Kasumi-1 (cell line): Measurements from ENCODE around the gene MYRF.

Experiments
- DNase-seq, 2 experiments: peaks; one replicate each; lab custom pipeline; 2025; lab: John Stamatoyannopoulos, UW

Gene MYRF

GRCh38 chr11:61776561-61777075 is 24.2 kb downstream of the MYRF start:
- DNase-seq, result peak; percentile 51 to 58

- DNase-seq, result no peak
Observed at GRCh38 chr11:61777234-61778090, 25.0 kb downstream of the MYRF start.

- DNase-seq, result no peak
Observed at GRCh38 chr11:61778357-61778886, 26.0 kb downstream of the MYRF start.

GRCh38 chr11:61778920-61779650 is 26.6 kb downstream of the MYRF start:
- no peak for DNase-seq

DNA sequence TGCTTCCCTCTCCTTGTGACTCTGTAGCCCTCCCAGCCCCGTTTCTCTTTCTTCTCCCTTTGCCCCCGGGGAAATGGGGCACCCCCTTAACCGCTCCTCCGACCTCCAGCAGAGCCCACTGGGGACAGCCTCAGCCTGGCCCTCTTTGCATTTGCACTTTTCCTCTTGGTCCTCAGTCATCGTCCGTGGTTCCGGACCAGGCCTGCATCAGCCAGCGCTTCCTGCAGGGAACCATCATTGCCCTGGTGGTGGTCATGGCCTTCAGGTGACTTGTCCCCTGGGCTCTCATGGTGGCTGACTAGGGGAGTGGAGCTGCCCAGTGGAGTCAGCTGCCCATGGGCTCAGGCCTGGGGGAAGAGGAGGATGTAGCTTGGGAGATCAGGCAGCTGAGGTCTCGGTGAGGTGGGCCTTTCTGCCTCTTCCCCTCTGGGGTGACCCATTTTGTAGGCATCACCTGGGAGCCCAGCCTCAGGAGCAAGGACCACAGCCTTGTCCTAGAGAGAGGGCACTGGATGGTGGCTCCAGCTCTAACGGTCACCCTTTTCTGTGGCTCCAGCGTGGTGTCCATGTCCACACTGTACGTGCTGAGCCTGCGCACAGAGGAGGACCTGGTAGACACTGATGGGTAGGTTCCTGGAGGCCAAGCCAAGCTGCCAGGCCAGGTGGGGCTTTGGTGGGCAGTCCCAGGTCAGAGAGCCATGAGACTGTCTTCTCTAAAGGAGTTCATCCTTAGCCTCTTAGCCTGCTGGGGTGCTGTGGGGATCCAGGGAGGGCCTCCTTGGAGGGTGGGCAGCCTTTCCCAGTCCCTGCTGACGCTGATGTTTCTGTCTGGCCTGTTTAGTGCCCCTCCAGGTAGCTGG is 27.5 kb downstream of the MYRF start:
- no peak for DNase-seq

DNA sequence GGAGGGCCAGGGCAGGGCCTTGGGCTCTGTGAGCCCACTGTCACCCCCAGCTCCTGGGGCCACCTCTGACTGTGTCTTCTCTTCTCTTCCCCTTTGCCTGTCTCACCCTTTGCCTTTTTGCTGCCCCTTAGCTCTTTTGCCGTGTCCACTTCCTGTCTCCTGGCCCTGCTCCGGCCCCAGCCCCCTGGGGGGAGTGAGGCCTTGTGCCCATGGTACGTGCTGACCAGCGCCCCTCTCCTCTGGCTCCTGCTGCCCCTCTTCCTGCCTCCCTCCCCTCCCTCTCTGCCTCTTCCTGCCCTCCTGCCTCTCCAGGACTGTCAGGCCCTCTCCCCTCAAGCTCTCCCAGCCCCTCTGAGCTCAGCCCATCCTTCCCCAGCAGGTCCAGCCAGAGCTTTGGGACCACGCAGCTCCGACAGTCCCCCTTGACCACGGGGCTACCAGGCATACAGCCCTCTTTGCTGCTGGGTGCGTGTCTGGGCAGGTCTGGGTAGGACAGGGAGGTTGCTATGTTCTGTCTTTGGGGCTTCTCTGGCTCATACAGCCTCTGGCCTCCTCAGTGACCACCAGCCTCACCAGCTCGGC is 28.2 kb downstream of the MYRF start:
- no peak for DNase-seq

DNA sequence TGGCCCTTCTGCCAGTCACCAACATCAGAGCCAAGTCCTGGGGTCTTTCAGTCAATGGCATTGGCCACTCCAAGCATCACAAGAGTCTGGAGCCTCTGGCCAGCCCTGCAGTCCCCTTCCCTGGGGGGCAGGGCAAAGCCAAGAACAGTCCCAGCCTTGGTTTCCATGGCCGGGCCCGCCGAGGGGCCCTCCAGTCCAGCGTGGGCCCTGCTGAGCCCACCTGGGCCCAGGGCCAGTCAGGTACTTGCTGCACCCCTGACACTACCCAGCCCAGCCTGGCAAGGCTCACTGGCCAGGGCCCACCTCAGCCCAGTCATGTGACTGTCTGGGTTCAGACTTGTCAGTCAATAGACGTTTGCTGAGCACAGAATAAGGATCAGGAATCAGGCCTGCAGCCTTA is 29.1 kb downstream of the MYRF start:
- DNase-seq, result no peak

GRCh38 chr11:61782299-61782698 is 29.9 kb downstream of the MYRF start:
- no peak for DNase-seq

DNA sequence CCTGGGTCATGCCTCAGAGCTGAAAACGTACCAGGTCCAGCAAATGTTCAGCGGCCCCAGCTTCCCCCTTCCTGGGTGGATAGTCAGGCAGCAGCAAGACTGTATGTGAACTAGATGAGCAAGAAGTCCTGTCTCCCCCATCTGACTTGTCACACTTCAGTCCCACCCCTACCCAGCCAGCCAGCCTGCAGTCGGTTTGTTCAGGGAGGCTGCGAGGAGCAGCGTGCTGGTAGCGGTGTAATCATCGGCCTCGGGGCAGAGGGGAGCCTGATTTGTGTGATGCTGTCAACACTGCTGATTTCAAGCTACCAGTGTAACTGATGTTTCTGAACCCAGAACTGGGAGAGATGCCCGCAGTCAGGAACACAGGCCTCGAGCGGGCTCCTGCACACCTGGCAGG is 30.4 kb downstream of the MYRF start:
- DNase-seq, result no peak

GRCh38 chr11:61783717-61784505 is 31.5 kb downstream of the MYRF start:
- DNase-seq, result no peak

GRCh38 chr11:61784506-61784805 is 32.0 kb downstream of the MYRF start:
- no peak for DNase-seq

DNA sequence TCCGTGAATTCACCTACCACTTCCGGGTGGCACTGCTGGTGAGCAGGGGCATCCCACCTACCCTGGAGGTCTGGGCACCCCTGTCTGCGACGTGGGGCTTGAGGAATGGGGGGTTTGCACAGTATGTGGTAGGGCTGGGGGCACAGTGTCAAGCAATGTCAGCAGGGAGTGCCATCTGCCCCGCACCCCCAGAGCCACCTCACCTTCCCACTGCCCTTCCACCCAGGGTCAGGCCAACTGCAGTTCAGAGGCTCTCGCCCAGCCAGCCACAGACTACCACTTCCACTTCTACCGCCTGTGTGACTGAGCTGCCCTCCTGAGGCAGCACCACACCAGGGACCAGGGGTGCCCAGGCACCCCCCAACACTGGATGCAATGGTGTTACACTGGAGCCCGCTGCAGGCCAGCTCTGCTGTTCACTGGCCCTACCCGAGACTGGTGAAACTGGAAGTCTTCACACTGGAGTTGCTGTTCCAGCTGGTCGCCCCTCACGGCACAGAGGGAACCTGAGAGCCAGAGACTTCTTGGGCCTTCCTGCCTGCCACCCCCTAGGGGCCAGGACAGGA is 33.5 kb downstream of the MYRF start:
- DNase-seq, result no peak

DNA sequence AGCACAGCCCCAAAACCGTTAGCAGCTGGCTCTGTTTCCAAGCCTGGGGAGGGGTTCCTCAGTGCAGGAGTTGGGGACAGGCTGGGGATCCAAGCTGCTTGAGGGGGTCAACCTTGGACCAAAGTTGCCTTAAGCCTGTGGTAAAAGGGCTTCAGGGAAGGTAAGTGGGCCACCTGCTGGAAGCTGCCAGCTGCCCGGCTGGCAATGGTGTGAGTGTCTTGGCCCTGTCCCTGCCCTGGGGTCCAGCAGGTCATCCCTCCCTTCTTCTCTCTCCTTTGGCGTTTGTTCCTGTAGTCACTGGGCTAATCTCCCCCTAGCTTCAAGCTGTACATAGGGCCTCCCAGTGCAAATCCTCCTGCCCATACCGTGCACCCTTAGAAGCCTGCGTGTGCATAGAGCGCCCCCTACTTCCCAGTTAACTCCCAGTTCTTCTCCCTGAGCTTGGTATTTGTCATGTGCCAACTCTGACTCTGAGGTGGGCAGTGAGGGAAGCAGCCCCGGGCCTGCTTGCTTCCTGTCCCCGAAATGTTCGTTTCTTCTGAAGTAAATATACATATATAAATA is 35.6 kb downstream of the MYRF start:
- peak; percentile 69 to 77 for DNase-seq

DNA sequence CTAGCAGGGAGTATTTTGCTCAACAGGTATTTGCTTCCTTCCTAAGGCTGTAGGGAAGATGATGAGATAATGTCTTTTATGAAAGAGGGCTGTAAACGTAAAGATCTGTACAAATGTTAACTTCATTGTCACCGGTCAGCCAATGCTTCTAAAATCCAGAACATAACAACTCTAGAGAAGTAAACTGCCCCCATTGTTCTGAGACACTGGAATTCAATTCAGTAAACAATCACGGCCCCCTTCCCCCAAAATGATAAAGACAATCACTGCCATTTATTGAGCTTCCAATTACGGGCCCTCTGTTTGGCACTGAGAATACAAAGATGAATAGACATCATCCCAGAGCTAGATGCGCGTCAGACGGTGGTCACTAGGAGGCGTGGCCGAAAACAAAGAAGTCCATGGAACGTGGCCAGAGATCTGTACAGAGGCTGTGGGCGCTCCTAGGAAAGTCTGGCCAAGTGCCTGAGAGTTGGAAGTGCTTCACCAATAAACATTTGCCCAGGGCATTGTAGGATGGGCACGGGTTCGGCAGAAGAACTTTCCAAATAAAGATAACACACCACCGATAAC is 39.4 kb downstream of the MYRF start:
- peak; percentile 48 to 56 for DNase-seq

- DNase-seq, result peak; percentile 91 to 92
Observed at GRCh38 chr11:61792310-61793082, 40.1 kb downstream of the MYRF start, which contains the start of the genes FEN1 and TMEM258. FEN1 (plus strand) TSS chr11:61792911; CDS start chr11:61795362, 2,451 bp downstream. TMEM258 (minus strand) TSS chr11:61792599; CDS start chr11:61792558, 41 bp downstream.

- peak in 1 of 2 experiments; percentile 62 for DNase-seq
Observed at GRCh38 chr11:61793083-61793828, 40.8 kb downstream of the MYRF start.

DNA sequence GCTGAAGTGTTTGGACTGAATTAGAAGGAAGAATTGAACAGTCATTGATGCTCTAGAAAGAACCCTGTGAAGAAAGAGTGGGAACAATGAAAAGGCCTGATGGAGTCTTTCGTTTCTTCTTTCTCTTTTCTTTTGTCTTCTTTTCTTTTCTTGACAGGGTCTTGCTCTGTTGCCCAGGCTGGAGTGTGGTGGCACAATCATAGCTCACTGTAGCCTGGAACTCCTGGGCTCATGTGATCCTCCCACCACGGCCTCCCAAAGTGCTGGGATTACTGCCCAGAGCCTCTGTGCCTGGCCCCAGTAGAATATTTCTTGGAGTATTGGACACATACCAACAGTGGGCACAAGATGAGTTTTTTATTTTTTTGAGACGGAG is 41.4 kb downstream of the MYRF start:
- no peak for DNase-seq

DNA sequence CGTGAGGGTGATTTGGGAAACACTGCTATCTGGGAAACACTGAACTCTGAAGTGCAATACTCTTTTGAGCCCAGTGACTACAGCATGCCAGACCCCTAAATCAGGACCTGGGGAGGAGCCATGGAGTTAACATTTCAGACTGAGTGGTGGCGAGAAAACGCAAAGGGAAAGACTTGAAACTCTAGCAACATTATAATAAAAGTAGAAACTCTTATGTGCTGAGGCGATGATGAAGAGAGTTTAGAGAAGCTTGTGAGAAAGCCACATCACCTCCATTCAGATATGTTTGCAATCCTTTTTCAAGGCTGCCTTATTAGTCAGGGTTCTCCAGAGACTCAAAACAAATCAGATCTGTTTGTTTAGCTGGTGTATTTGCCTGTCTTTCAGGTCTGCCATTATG is 42.1 kb downstream of the MYRF start:
- no peak for DNase-seq
